CD4-positive, alpha-beta T cell (primary cell): ENCODE measurements around the gene PPP6R3. TPM values are rescaled to one million over a fixed set of nuclear protein-coding genes. Genes with fewer than 3 reads are reported as not detected.
"Not testable (repeated sequence)": the region's sequence is repeated elsewhere in the genome, so short reads cannot be mapped to it uniquely, and the experiment has no call there.

Experiments used
- ATAC-seq: fragments of 200-7000 bp; cut with Tn5 transposase; one replicate; pipeline ENCODE4 v1.10.0; 2022; ENCODE audit warnings: mild to moderate bottlenecking; ENCODE audit not compliant: poor library complexity
- CTCF ChIA-PET: fragments of 350-600 bp; sonication (Branson Sonifier 250); formaldehyde crosslinking; loops from one replicate; lab custom pipeline; 2021; ENCODE audit warnings: antibody characterized with exemption, inconsistent platforms; lab: Charles Lee
- POLR2A ChIA-PET: fragments of 350-600 bp; sonication (Branson Sonifier 250); formaldehyde crosslinking; loops from one replicate; lab custom pipeline; 2021; ENCODE audit warnings: antibody characterized with exemption, inconsistent platforms; lab: Charles Lee
- DNase-seq, 14 experiments: peaks; one replicate each; pipeline ENCODE4 v3.0.0-alpha.2; 2013 to 2020; ENCODE audit warnings: mixed read lengths in 2 of 14
- H3K27ac ChIP-seq, 2 donors: one replicate each; pipeline versions ENCODE4 v1.5.1 to v1.7.0; 2013; ENCODE audit warnings: low read length in 2 of 2, low read depth in 1 of 2, mild to moderate bottlenecking in 1 of 2
- H3K27me3 ChIP-seq, 2 experiments: 1 replicate in 1 of 2; 2 replicates in 1 of 2; pipeline versions ENCODE4 v1.6.1 to v1.7.0; 2013; ENCODE audit warnings: low read length in 2 of 2, control low read depth in 1 of 2, mild to moderate bottlenecking in 1 of 2, moderate library complexity in 1 of 2; ENCODE audit not compliant: insufficient read depth in 2 of 2, control insufficient read depth in 1 of 2
- H3K36me3 ChIP-seq: one replicate; pipeline ENCODE4 v1.6.1; 2013; ENCODE audit warnings: low read length, control low read depth; ENCODE audit not compliant: insufficient read depth
- H3K4me1 ChIP-seq: one replicate; pipeline ENCODE4 v1.6.1; 2013; ENCODE audit warnings: low read length, control low read depth; ENCODE audit not compliant: insufficient read depth
- H3K4me3 ChIP-seq: one replicate; pipeline ENCODE4 v1.5.1; 2013; ENCODE audit warnings: mild to moderate bottlenecking, low read length, moderate library complexity
- H3K9me3 ChIP-seq, 2 experiments: 1 replicate in 1 of 2; 2 replicates in 1 of 2; pipeline versions ENCODE4 v1.6.1 to v1.7.0; 2013; ENCODE audit warnings: low read length in 2 of 2, mild to moderate bottlenecking in 2 of 2, control low read depth in 1 of 2, moderate library complexity in 1 of 2; ENCODE audit not compliant: control insufficient read depth in 1 of 2, insufficient read depth in 1 of 2
- H3K27ac Mint-ChIP-seq: one replicate; pipeline ENCODE4 v1.8.0; 2020; ENCODE audit warnings: mixed read lengths
- H3K27me3 Mint-ChIP-seq: one replicate; pipeline ENCODE4 v1.8.0; 2021; ENCODE audit warnings: mixed read lengths
- H3K36me3 Mint-ChIP-seq: one replicate; pipeline ENCODE4 v1.8.0; 2021; ENCODE audit warnings: low read depth, mixed read lengths
- H3K4me1 Mint-ChIP-seq: one replicate; pipeline ENCODE4 v1.8.0; 2021; ENCODE audit warnings: low read depth, mixed read lengths
- H3K4me3 Mint-ChIP-seq: one replicate; pipeline ENCODE4 v1.8.0; 2020; ENCODE audit warnings: mild to moderate bottlenecking, mixed read lengths
- H3K9me3 Mint-ChIP-seq: one replicate; pipeline ENCODE4 v1.8.0; 2020; ENCODE audit warnings: mixed read lengths
- CTCF ChIP-seq: fragments of 200-600 bp; IDR thresholded peaks from one replicate; pipeline ENCODE4 v1.8.0; 2022; ENCODE audit warnings: antibody characterized with exemption, mild to moderate bottlenecking
- intact Hi-C, 2 experiments: fragments of 100-400 bp; cut with DNase I in 1 of 2; cut with micrococcal nuclease in 1 of 2; formaldehyde crosslinking; loops; one replicate each; pipeline versions ENCODE4 v1.15.1 to v1.9.0; 2023 to 2025; cut with DNase I, micrococcal nuclease
- total RNA-seq, 174 experiments: library from RNA in 2 of 174; stranded (reverse) in 2 of 174; gene quantifications; one replicate each; pipeline ENCODE4 v1.2.3 and lab custom pipeline; 2021 to 2026

Gene PPP6R3
- total RNA-seq, 2 experiments from 2014 or later: 108 to 109 TPM

- H3K4me3 ChIP-seq: no peak overlapping the region
- no peaks in the 10 kb centered on the region for H3K36me3 ChIP-seq
- Mint-ChIP-seq H3K4me1 (peaks cover 75% of the 10 kb centered on the region), H3K27ac (peak overlapping the region; percentile 6), H3K9me3 (no peaks in the 10 kb centered on the region), H3K4me3 (peak overlapping the region; percentile 3), H3K27me3 (no peaks in the 10 kb centered on the region), H3K36me3 (peaks cover 56% of the 10 kb centered on the region)
- ATAC-seq (no peak), DNase-seq (no peak)
- ChIA-PET POLR2A (interaction anchor here (0.6 kb wide), 1 partner anchor 11 kb away, joined by 3 read pairs; no protein-coding TSS in a partner anchor), CTCF (interaction anchor here (0.7 kb wide), 1 partner anchor 18 kb away, joined by 4 read pairs; no protein-coding TSS in a partner anchor)
- no peak for TF ChIP-seq CTCF
- H3K4me1 ChIP-seq: peaks cover 50% of the 10 kb centered on the region
- intact Hi-C loops: loop anchor here in 1 of 2 experiments (5.0 kb wide), 1 partner anchor 44 kb away; no protein-coding TSS in a partner anchor
- no peaks in the 10 kb centered on the region for H3K9me3 ChIP-seq
- H3K27ac ChIP-seq: no peak overlapping the region
- H3K27me3 ChIP-seq: no peaks in the 10 kb centered on the region
Observed at GRCh38 chr11:68473693-68474092, 13.1 kb downstream of the PPP6R3 start.

- intact Hi-C loops, H3K4me3 ChIP-seq, H3K27me3 Mint-ChIP-seq, H3K4me3 Mint-ChIP-seq, H3K27me3 ChIP-seq, H3K27ac Mint-ChIP-seq, H3K9me3 ChIP-seq, ATAC-seq, CTCF ChIA-PET, DNase-seq, H3K27ac ChIP-seq, H3K36me3 ChIP-seq, H3K9me3 Mint-ChIP-seq, POLR2A ChIA-PET: not testable (repeated sequence)
- peaks cover 67% of the 10 kb centered on the region for H3K36me3 Mint-ChIP-seq
- peaks cover 42% of the 10 kb centered on the region for H3K4me1 ChIP-seq
- H3K4me1 Mint-ChIP-seq: peaks cover 74% of the 10 kb centered on the region
Observed at GRCh38 chr11:68475626-68476025, 15.1 kb downstream of the PPP6R3 start.

GRCh38 chr11:68479390-68479789 is 18.8 kb downstream of the PPP6R3 start:
- no peaks in the 10 kb centered on the region for H3K27me3 ChIP-seq
- no peaks in the 10 kb centered on the region for H3K9me3 ChIP-seq
- ChIA-PET POLR2A (interaction anchor here (0.8 kb wide), 1 partner anchor 269 kb away, joined by 3 read pairs; no protein-coding TSS in a partner anchor), CTCF (no interaction called here)
- no peak overlapping the region for H3K27ac ChIP-seq
- peaks cover 4% of the 10 kb centered on the region for H3K36me3 ChIP-seq
- no peaks in the 10 kb centered on the region for H3K9me3 Mint-ChIP-seq
- no peak for DNase-seq
- ATAC-seq: no peak
- no peak for TF ChIP-seq CTCF
- H3K4me3 ChIP-seq: no peak overlapping the region
- no peaks in the 10 kb centered on the region for H3K27me3 Mint-ChIP-seq
- peaks cover 25% of the 10 kb centered on the region for H3K4me1 ChIP-seq
- no peak overlapping the region for H3K4me3 Mint-ChIP-seq
- intact Hi-C loops: no loop called here
- peaks cover 47% of the 10 kb centered on the region for H3K36me3 Mint-ChIP-seq
- H3K4me1 Mint-ChIP-seq: peaks cover 73% of the 10 kb centered on the region
- no peak overlapping the region for H3K27ac Mint-ChIP-seq

- Mint-ChIP-seq H3K36me3 (peaks cover 42% of the 10 kb centered on the region), H3K27me3 (no peaks in the 10 kb centered on the region), H3K9me3 (no peaks in the 10 kb centered on the region), H3K4me1 (peaks cover 79% of the 10 kb centered on the region), H3K27ac (peak overlapping the region; percentile 25), H3K4me3 (peak overlapping the region; percentile 49)
- ChIA-PET CTCF (no interaction called here), POLR2A (no interaction called here)
- DNase-seq (no peak), ATAC-seq (no peak)
- TF ChIP-seq CTCF: no peak
- Histone ChIP-seq H3K4me1 (peaks cover 25% of the 10 kb centered on the region), H3K36me3 (peaks cover 4% of the 10 kb centered on the region), H3K9me3 (no peaks in the 10 kb centered on the region), H3K4me3 (no peak overlapping the region), H3K27me3 (no peaks in the 10 kb centered on the region), H3K27ac (no peak overlapping the region)
- intact Hi-C loops: no loop called here
Observed at GRCh38 chr11:68480193-68480592, 19.6 kb downstream of the PPP6R3 start.
